Common myeloid progenitor, CD34-positive (primary cell): ENCODE data around the gene SNAP23.

Experiments used
- CTCF ChIA-PET: fragments of 350-600 bp; sonication (Branson Sonifier 250); formaldehyde crosslinking; loops from one replicate; lab custom pipeline; 2021; ENCODE audit warnings: antibody characterized with exemption; lab: Charles Lee
- POLR2A ChIA-PET: fragments of 350-600 bp; sonication (Branson Sonifier 250); formaldehyde crosslinking; loops from one replicate; lab custom pipeline; 2021; ENCODE audit warnings: antibody characterized with exemption; lab: Charles Lee
- DNase-seq, 3 donors: peaks; one replicate each; pipeline versions ENCODE4 v3.0.0 to v3.0.0-alpha.2; 2013
- H3K27ac ChIP-seq, 2 experiments: 1 replicate in 1 of 2; 2 replicates in 1 of 2; pipeline ENCODE4 v1.7.0; 2013; ENCODE audit warnings: inconsistent platforms in 2 of 2, low read length in 2 of 2, mild to moderate bottlenecking in 2 of 2, low read depth in 1 of 2, moderate library complexity in 1 of 2; ENCODE audit not compliant: severe bottlenecking in 2 of 2, insufficient read depth in 1 of 2, poor library complexity in 1 of 2
- H3K27me3 ChIP-seq, 5 experiments: replicated peaks in 2 of 5; 1 replicate in 3 of 5; 2 replicates in 2 of 5; pipeline versions ENCODE4 v1.6.1 to v1.7.0; 2013; ENCODE audit warnings: low read length in 4 of 5, mild to moderate bottlenecking in 2 of 5, moderate library complexity in 2 of 5, inconsistent platforms in 1 of 5; ENCODE audit not compliant: insufficient read depth in 5 of 5, control insufficient read depth in 4 of 5
- H3K36me3 ChIP-seq, 4 experiments: 1 replicate in 2 of 4; 2 replicates in 2 of 4; pipeline versions ENCODE4 v1.6.1 to v1.7.0; 2013; ENCODE audit warnings: low read length in 3 of 4, control low read depth in 1 of 4, mild to moderate bottlenecking in 1 of 4; ENCODE audit not compliant: control insufficient read depth in 4 of 4, insufficient read depth in 4 of 4
- H3K4me1 ChIP-seq, 4 experiments: 1 replicate in 3 of 4; 2 replicates in 1 of 4; pipeline versions ENCODE4 v1.6.1 to v1.7.1; 2013; ENCODE audit warnings: low read length in 3 of 4, mild to moderate bottlenecking in 3 of 4, control low read depth in 1 of 4, inconsistent platforms in 1 of 4, moderate library complexity in 1 of 4; ENCODE audit not compliant: control insufficient read depth in 4 of 4, insufficient read depth in 4 of 4; ENCODE audit errors: control extremely low read depth in 1 of 4
- H3K4me3 ChIP-seq, 7 experiments: 1 replicate in 4 of 7; 2 replicates in 3 of 7; pipeline versions ENCODE4 v1.5.1 to v1.7.0; 2013; ENCODE audit warnings: mild to moderate bottlenecking in 7 of 7, low read length in 6 of 7, moderate library complexity in 6 of 7, inconsistent platforms in 2 of 7, low read depth in 2 of 7, control low read depth in 1 of 7; ENCODE audit not compliant: insufficient read depth in 4 of 7, control insufficient read depth in 1 of 7; ENCODE audit errors: extremely low read depth in 1 of 7
- H3K9me3 ChIP-seq, 5 experiments: 1 replicate in 4 of 5; 2 replicates in 1 of 5; pipeline versions ENCODE4 v1.6.1 to v1.7.1; 2013; ENCODE audit warnings: low read length in 4 of 5, mild to moderate bottlenecking in 2 of 5, inconsistent platforms in 1 of 5, low read depth in 1 of 5, moderate library complexity in 1 of 5; ENCODE audit not compliant: control insufficient read depth in 4 of 5, insufficient read depth in 2 of 5; ENCODE audit errors: control extremely low read depth in 1 of 5
- WGBS: methylation state at CpG from one replicate; pipeline ENCODE4 v1.1.5; 2013; ENCODE audit not compliant: insufficient coverage; 5-methylcytosine and 5-hydroxymethylcytosine counted together

The SNAP23 gene

DNA sequence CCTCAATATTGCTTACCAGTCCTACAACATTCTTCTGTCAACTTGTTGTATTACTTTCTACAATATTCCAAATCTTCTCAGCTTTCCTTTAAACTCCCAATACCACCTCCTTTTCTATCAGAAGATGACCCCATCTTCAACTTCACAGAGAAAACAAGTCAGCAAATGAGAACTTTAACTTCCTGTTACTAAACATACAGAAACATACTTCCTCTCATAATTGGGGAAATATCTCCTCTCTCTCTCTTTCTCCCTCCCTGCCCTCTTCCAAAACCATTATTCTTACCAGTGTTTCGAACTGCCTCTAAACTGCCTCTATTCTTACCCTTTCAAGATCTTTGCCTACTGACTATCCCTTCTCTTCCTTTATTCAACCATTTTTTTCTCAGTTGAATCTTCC lies 1.8 kb upstream of the SNAP23 start:
- Histone ChIP-seq H3K4me1 (peaks cover 21 to 55% (median 38%) of the 10 kb centered on the region in 4 experiments), H3K27ac (no peak overlapping the region), H3K4me3 (peak overlapping the region in 3 of 7 experiments; percentile 11 to 38 (median 34)), H3K36me3 (no peaks in the 10 kb centered on the region), H3K9me3 (no peaks in the 10 kb centered on the region), H3K27me3 (no peaks in the 10 kb centered on the region)
- DNase-seq: no peak
- ChIA-PET CTCF (no interaction called here), POLR2A (interaction anchor here (1.0 kb wide), 1 partner anchor 55 kb away, joined by 10 read pairs; the partner anchor contains the start of genes HAUS2 and LRRC57)
- 70% methylated on average over 1 of the region's 1 CpG for WGBS

DNA sequence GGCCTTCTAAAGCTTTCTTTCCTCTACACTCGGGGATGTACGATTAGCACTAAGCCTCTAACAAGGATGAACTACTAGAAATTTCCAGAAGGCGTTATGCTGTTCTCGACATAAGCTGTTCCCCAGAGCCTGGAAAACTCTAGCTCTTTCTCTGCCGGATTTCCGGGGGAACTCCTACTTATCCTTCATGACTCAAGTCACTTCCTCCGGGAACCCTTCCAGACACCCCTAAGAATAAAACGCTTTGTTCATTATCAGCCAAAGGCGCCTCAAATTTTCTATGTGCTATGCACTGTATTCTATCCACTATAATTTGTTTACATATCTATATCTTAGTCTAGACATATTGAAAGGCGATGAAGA lies 455 bp upstream of the SNAP23 start:
- H3K4me1 ChIP-seq: peaks cover 23 to 62% (median 40%) of the 10 kb centered on the region in 4 experiments
- DNase-seq: no peak
- WGBS: 4% methylated on average over 7 of the region's 10 CpGs
- H3K36me3 ChIP-seq: no peaks in the 10 kb centered on the region
- ChIA-PET POLR2A (interaction anchor here (1.2 kb wide), 1 partner anchor 9 kb away, joined by 3 read pairs; no protein-coding TSS in a partner anchor), CTCF (interaction anchor here (0.9 to 1.7 kb wide), 5 partner anchors 9 to 23 kb away, joined by 3 to 6 read pairs (median 4); no protein-coding TSS in a partner anchor)
- peak overlapping the region; percentile 81 to 97 (median 90) for H3K4me3 ChIP-seq
- H3K27ac ChIP-seq: peak overlapping the region; percentile 68 to 86
- H3K27me3 ChIP-seq: no peaks in the 10 kb centered on the region
- no peaks in the 10 kb centered on the region for H3K9me3 ChIP-seq

DNA sequence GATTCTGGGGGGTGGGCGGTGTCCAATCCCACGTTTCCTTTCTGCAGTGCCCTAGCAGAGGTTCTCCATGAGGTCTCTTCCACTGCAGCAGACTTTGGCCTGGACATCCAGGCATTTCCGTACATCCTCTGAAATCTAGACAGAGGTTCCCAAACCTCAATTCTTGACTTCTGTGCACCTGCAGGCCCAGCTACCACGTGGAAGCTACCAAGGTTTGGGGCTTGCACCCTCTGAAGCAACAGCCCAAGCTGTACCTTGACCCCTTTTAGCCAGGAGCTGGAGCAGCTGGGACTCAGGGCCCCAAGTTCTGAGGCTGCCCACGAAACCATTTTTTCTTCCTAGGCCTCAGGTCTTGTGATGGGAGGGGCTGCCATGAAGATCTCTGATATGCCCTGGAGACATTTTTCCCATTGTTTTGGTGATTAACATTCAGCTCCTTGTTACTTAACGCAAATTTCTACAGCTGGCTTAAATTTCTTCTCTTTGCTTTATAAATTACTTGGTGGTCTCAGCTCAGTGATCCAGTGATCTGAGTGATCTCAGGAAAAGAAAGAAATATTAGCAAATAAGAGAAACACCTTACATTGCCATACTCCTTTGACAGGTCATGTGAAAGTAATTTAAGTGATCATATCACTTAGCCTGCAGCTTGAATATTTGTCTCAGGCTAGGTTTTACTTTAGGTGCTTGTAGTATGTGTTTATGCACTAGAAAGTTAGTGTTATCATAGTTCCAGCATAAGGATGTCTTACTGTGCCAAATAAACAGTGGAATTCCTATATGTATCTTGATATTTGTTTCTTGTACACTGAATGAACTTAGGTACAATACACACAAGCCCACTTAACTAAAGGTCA lies 3.0 kb downstream of the SNAP23 start:
- H3K4me1 ChIP-seq: peaks cover 23 to 66% (median 46%) of the 10 kb centered on the region in 4 experiments
- H3K27ac ChIP-seq: peak overlapping the region in 1 of 2 experiments; percentile 17
- no peaks in the 10 kb centered on the region for H3K9me3 ChIP-seq
- POLR2A ChIA-PET: no interaction called here
- no peaks in the 10 kb centered on the region for H3K36me3 ChIP-seq
- no peaks in the 10 kb centered on the region for H3K27me3 ChIP-seq
- no peak for DNase-seq
- no peak overlapping the region for H3K4me3 ChIP-seq
- 73% methylated on average over 4 of the region's 6 CpGs for WGBS
- CTCF ChIA-PET: interaction anchor here (1.2 to 2.7 kb wide), 4 partner anchors 12 to 46 kb away, joined by 3 to 10 read pairs (median 6); no protein-coding TSS in a partner anchor

DNA sequence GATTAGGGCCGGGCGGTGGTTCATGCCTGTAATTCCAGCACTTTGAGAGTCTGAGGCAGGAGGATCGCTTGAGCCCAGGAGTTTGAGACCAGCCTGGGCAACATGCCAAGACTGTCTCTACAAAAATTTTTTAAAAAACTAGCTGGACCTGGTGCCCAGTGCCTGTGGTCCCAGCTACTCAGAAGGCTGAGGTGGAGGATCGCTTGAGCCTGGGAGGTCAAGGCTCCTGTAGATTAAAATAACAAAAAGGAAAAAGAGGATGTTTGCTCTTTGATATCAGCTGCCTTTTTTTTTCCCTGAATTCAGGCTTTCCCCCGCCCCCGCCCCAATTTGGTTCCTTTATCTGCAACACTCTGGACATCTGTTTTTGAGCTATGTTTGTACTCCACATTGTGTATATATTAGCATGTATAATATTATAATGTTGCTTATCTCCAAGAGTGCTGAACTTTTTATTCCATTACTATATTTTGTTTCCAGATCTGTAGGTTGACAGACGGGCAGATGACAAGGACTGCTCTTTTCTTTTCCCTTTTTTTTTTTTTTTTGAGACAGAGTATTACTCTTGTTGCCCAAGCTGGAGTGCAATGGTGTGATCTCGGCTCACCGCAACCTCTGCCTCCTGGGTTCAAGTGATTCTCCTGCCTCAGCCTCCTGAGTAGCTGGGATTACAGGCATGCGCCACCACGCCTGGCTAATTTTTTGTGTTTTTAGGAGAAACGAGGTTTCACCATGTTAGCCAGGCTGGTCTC lies 4.6 kb downstream of the SNAP23 start:
- H3K4me1 ChIP-seq: peaks cover 11 to 53% (median 36%) of the 10 kb centered on the region in 4 experiments
- no peaks in the 10 kb centered on the region for H3K36me3 ChIP-seq
- peak overlapping the region in 1 of 7 experiments; percentile 19 for H3K4me3 ChIP-seq
- 67% methylated on average over 3 of the region's 12 CpGs for WGBS
- DNase-seq: peak in 2 of 3 donors; percentile 39 to 60
- no peaks in the 10 kb centered on the region for H3K27me3 ChIP-seq
- H3K27ac ChIP-seq: peak overlapping the region in 1 of 2 experiments; percentile 71
- ChIA-PET CTCF (interaction anchor here (0.8 to 2.7 kb wide), 5 partner anchors 9 to 18 kb away, joined by 3 to 10 read pairs (median 5); partner anchors contain the start of gene ZNF106), POLR2A (interaction anchor here (1.3 kb wide), 1 partner anchor 12 kb away, joined by 11 read pairs; no protein-coding TSS in a partner anchor)
- no peaks in the 10 kb centered on the region for H3K9me3 ChIP-seq

DNA sequence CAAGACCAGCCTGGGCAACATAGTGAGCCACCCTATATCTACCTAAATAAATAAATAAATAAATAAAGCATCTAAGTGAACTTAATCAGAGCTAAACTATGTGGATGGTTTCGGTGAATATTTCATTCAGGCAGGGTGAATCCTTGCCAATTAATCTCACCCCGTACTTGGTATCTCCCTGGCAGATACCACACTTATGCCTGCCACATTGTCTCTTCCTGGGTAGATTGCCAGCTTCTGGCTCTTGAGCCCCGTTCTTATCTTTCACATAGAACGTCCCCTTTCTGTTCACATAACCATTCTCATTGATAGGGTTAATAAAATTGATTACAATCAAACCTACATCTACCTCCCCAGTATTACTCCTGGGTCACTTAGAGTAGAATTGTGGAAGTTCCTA lies 7.0 kb downstream of the SNAP23 start:
- POLR2A ChIA-PET: interaction anchor here (0.7 kb wide), 1 partner anchor 139 kb away, joined by 3 read pairs; no protein-coding TSS in a partner anchor
- no peak overlapping the region for H3K27ac ChIP-seq
- no peaks in the 10 kb centered on the region for H3K27me3 ChIP-seq
- H3K4me1 ChIP-seq: peaks cover 10 to 37% (median 24%) of the 10 kb centered on the region in 4 experiments
- WGBS: no CpG with 5 or more reads among the region's 4 CpGs
- peak in 2 of 3 donors; percentile 37 to 55 for DNase-seq
- CTCF ChIA-PET: interaction anchor here (0.8 to 1.2 kb wide), 3 partner anchors 11 to 149 kb away, joined by 3 to 4 read pairs (median 4); no protein-coding TSS in a partner anchor
- peaks cover 0 to 3% (median under 1%) of the 10 kb centered on the region in 4 experiments for H3K36me3 ChIP-seq
- H3K9me3 ChIP-seq: no peaks in the 10 kb centered on the region
- H3K4me3 ChIP-seq: no peak overlapping the region

DNA sequence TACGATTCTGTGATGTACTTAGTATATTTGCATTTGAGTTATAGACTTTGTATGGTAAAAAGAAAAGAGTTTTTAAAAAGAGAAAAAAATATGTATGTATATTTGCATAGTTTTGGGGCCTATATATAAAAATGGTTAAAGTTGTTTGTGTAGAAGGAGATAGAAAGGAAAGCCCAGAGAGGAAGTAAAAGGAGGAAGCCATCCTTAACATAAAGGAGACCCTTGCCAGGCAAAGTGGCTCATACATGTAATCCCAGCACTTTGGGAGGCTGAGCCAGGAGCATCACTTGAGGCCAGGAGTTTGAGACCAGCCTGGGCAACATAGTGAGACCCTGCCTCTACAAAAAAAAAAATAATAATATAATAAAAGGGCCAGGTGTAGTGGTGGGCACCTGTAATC lies 8.4 kb downstream of the SNAP23 start:
- Histone ChIP-seq H3K4me3 (no peak overlapping the region), H3K36me3 (peaks cover 0 to 4% (median 2%) of the 10 kb centered on the region in 4 experiments), H3K9me3 (no peaks in the 10 kb centered on the region), H3K27ac (no peak overlapping the region), H3K27me3 (no peaks in the 10 kb centered on the region), H3K4me1 (peaks cover 10 to 32% (median 23%) of the 10 kb centered on the region in 4 experiments)
- ChIA-PET POLR2A (interaction anchor here (0.6 to 0.9 kb wide), 2 partner anchors 9 to 14 kb away, joined by 3 read pairs; no protein-coding TSS in a partner anchor), CTCF (interaction anchor here (1.4 kb wide), 1 partner anchor 44 kb away, joined by 3 read pairs; no protein-coding TSS in a partner anchor)
- WGBS: 81% methylated on average over 1 of the region's 1 CpG
- no peak for DNase-seq
